ENCODE measurements around the gene ASB8. TPM values are rescaled to one million over a fixed set of nuclear protein-coding genes. Genes with fewer than 3 reads are reported as not detected.
"Not testable (repeated sequence)": the region's sequence is repeated elsewhere in the genome, so short reads cannot be mapped to it uniquely, and the experiment has no call there.

The ASB8 gene
- total RNA-seq, 6 experiments from 2014 or later, result 17.7 to 29.3 (median 21.6) TPM

- Histone ChIP-seq H3K27ac (peak overlapping the region; percentile 61 to 78 (median 75)), H3K4me3 (peak overlapping the region; percentile 78 to 91 (median 83)), H3K27me3 (no peaks in the 10 kb centered on the region), H3K36me3 (peaks cover 0 to 6% (median under 1%) of the 10 kb centered on the region in 4 donors), H3K9me3 (no peaks in the 10 kb centered on the region), H3K4me1 (no peaks in the 10 kb centered on the region)
- 80% methylated on average over 3 of the region's 3 CpGs for WGBS (ENCODE audit: insufficient coverage, low coverage, low lambda C conversion rate, missing lambda C conversion rate)
- intact Hi-C loops (cut with DNase I), result no loop called here
- ATAC-seq (no peak), DNase-seq (no peak)
- TF ChIP-seq, protein P1, sequence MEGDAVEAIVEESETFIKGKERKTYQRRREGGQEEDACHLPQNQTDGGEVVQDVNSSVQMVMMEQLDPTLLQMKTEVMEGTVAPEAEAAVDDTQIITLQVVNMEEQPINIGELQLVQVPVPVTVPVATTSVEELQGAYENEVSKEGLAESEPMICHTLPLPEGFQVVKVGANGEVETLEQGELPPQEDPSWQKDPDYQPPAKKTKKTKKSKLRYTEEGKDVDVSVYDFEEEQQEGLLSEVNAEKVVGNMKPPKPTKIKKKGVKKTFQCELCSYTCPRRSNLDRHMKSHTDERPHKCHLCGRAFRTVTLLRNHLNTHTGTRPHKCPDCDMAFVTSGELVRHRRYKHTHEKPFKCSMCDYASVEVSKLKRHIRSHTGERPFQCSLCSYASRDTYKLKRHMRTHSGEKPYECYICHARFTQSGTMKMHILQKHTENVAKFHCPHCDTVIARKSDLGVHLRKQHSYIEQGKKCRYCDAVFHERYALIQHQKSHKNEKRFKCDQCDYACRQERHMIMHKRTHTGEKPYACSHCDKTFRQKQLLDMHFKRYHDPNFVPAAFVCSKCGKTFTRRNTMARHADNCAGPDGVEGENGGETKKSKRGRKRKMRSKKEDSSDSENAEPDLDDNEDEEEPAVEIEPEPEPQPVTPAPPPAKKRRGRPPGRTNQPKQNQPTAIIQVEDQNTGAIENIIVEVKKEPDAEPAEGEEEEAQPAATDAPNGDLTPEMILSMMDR (IDR thresholded peaks at IDR 0.05), result no peak
- TF ChIP-seq POLR2A (IDR thresholded peaks at IDR 0.05), result no peak
Observed at GRCh38 chr12:48157889-48158370, 615 bp upstream of the ASB8 start.

DNA sequence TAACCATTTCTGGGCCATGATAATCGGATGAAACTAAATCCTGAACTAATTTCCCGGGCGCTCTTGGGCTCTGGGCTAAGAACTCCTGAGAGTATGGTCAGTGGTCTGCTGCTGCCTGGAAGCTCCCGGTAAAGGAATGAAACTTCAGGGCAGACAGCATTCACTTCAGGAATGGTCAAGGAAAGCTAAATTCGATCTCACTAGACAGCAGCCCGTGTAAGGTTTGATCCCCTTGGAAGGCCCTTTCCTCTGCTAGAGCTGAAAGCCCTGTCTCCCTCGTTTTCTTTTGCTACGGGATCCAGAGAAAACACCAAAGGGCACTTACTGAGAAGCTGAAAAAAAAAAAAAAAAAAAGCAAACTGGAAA is 680 bp downstream of the ASB8 start:
- 24% methylated on average over 8 of the region's 8 CpGs for WGBS (ENCODE audit: insufficient coverage, low coverage, low lambda C conversion rate, missing lambda C conversion rate)
- DNase-seq, result no peak
- TF ChIP-seq, protein P1 (IDR thresholded peaks at IDR 0.05), result no peak
- no peak for TF ChIP-seq POLR2A (IDR thresholded peaks at IDR 0.05)

GRCh38 chr12:48155786-48156185 is 1.5 kb downstream of the ASB8 start:
- H3K27ac ChIP-seq; intact Hi-C loops (cut with DNase I); ATAC-seq; DNase-seq; H3K9me3 ChIP-seq; H3K27me3 ChIP-seq; H3K4me3 ChIP-seq; H3K4me1 ChIP-seq: not testable (repeated sequence)
- 100% methylated on average over 4 of the region's 5 CpGs for WGBS (ENCODE audit: insufficient coverage, low coverage, low lambda C conversion rate, missing lambda C conversion rate)
- peaks cover 6 to 26% (median 10%) of the 10 kb centered on the region in 4 donors for H3K36me3 ChIP-seq

More for the DNA sequence above, 680 bp downstream of the ASB8 start:
- Histone ChIP-seq H3K4me3 (peak overlapping the region; percentile 78 to 91 (median 83)), H3K4me1 (no peaks in the 10 kb centered on the region), H3K27ac (peak overlapping the region in 2 of 3 donors; percentile 75 to 78), H3K36me3 (peaks cover 0 to 18% (median 3%) of the 10 kb centered on the region in 4 donors), H3K9me3 (no peaks in the 10 kb centered on the region), H3K27me3 (no peaks in the 10 kb centered on the region)
- ATAC-seq, result no peak
- intact Hi-C loops (cut with DNase I), result no loop called here

GRCh38 chr12:48151103-48151771 is 6.1 kb downstream of the ASB8 start:
- ATAC-seq (no peak), DNase-seq (no peak)
- Histone ChIP-seq H3K27me3 (no peaks in the 10 kb centered on the region), H3K9me3 (no peaks in the 10 kb centered on the region), H3K4me1 (no peaks in the 10 kb centered on the region), H3K36me3 (peaks cover 16 to 60% (median 27%) of the 10 kb centered on the region in 4 donors), H3K27ac (no peak overlapping the region), H3K4me3 (no peak overlapping the region)
- TF ChIP-seq, protein P1 (IDR thresholded peaks at IDR 0.05), result no peak
- no peak for TF ChIP-seq POLR2A (IDR thresholded peaks at IDR 0.05)
- intact Hi-C loops (cut with DNase I), result no loop called here
- no CpG with 5 or more reads among the region's 2 CpGs for WGBS (ENCODE audit: insufficient coverage, low coverage, low lambda C conversion rate, missing lambda C conversion rate)

GRCh38 chr12:48145981-48146380 is 11.3 kb downstream of the ASB8 start:
- Histone ChIP-seq H3K4me3 (no peak overlapping the region), H3K9me3 (no peaks in the 10 kb centered on the region), H3K27me3 (no peaks in the 10 kb centered on the region), H3K36me3 (peaks cover 12 to 56% (median 20%) of the 10 kb centered on the region in 4 donors), H3K4me1 (no peaks in the 10 kb centered on the region), H3K27ac (no peak overlapping the region)
- 63% methylated on average over 1 of the region's 1 CpG for WGBS (ENCODE audit: insufficient coverage, low coverage, low lambda C conversion rate, missing lambda C conversion rate)
- intact Hi-C loops (cut with DNase I), result no loop called here
- no peak for ATAC-seq
- no peak for TF ChIP-seq POLR2A (IDR thresholded peaks at IDR 0.05)
- TF ChIP-seq, protein P1 (IDR thresholded peaks at IDR 0.05), result no peak
- no peak for DNase-seq

All from right lobe of liver (tissue), 6 donors.